GM18519 (cell line): ENCODE measurements around the gene ERCC1.
"Not testable (repeated sequence)": the region's sequence is repeated elsewhere in the genome, so short reads cannot be mapped to it uniquely, and the experiment has no call there.

ENCODE experiments used
- ATAC-seq: cut with Tn5 transposase; IDR thresholded peaks from one replicate; pipeline ENCODE4 v1.9.1; 2021; ENCODE audit warnings: mild to moderate bottlenecking, moderate library complexity; ENCODE audit not compliant: unreplicated experiment, low FRiP score

Gene ERCC1

DNA sequence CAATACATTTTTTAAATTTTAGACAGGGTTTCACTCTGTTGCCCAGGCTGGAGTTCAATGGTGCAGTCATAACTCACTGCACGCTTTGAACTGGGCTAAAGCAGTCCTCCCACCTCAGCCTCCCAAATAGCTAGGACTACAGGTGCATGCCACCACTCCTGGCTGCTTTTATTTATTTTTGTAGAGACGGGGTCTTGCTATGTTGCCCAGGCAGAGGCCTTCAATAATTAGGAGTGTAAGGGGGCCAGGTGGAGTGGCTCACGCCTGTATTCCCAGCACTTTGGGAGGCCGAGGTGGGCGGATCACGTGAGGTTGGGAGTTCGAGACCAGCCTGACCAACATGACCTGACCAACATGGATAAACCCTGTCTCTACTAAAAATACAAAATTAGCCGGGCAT, 8.8 kb upstream of the ERCC1 start:
- not testable (repeated sequence) for ATAC-seq

DNA sequence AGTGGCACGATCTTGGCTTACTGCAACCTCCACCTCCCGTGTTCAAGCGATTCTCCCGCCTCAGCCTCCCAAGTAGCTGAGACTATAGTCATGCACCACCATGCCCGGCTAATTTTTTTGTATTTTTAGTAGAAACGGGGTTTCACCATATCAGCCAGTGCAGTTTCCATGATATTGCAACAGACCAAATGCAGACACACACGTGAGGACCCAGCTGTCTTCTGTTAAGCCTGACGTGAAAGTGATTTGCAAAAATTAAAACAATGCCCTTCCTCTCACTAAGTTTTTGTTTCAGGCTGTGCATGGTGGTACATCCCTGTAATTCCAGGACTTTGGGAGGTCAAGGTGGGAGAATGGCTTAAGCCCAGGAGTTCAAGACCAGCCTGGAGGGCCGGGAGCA, 7.3 kb upstream of the ERCC1 start:
- not testable (repeated sequence) for ATAC-seq

DNA sequence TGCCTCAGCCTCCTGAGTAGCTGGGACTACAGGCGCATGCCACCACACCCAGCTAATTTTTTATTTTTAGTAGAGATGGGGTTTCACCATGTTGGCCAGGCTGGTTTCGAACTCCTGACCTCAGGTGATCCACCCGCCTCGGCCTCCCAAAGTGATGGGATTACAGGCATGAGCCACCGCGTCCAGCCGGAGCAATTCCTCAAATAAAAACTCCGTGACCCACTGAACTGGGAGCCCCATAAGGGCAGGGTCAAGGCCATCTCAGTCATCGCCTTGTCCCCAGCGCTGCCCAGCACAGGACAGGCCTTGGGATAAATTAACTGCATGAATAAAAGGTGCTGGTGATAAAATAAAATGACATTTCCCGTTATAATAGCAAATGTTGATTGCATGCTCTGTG, 6.2 kb upstream of the ERCC1 start:
- ATAC-seq = not testable (repeated sequence)

DNA sequence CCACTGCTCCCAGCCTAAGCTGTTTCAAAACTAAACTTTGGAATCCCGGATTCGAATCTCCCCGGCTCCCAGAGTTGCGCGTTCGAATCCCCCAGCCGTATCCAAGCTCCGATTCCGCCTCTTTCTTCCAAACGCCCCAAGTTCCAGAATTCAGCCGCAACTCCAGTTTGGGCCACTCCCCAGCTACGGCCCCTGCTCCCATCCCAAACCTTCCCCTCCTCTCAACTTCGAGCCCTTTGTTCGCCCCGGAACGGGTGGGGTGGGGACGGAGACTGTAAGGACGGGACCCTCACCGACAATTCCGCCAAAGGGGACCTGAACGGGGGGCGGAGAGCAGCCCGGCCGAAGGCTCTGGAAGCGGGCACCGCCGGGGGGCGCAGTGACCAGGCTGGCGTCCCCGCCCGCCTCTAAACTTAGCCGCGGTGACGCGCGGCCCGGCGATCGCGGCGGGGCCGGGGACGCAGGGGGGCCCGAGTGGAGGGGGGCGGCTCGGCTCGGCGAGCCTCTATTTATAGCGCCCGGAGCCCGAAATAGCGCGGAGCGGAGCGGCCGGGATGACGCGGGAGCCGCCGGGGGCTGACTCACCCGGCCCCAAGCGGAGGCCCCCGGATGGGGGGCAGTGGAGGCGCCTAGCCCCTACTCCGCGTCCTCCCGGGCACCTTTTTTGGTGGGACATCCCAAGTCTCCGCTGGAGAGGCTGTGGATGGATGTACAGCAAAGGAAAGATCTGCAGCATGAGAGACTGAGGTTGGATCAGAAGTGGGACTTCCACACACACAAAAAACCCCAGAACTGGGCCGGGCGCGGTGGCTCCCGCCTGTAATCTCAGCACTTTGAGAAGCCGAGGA, 4.9 kb upstream of the ERCC1 start:
- no peak for ATAC-seq

DNA sequence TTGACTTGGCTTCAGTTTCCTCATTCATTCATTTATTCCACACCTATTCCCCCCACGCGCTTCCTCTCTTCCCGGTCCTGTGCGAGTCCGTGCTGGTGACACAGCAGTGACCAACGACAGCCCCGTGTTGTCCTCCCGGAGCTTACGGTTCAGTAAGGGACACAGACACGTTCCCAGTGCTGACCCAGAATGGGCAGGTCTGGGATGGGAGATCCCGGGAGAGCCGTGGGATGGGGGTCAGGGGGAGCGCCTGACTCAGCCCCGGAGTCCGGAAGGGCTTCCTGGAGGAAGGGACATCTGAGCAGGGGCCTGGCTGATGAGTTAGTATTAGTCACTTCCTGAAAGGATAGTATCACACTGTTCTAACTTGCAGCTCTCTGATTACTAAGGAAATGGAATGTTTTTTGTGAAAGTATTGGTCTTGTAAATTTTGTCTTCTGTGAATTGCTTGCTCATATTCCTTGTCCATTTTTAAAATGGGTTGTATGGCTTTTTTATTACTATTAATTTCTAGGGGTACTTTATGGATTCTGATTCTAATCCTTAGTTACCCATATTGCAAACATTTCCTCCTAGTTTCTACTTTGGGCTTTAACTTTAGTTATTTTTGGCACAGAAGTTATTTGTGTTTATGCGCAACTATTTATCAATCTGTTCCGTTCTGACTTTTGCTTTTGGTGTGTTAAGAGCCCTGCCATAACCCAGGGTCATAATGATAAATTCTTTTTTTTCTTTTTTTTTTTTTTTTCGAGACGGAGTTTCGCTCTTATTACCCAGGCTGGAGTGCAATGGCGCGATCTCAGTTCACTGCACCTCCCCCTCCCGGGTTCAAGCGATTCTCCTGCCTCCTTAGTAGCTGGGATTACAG, 708 bp upstream of the ERCC1 start:
- no peak for ATAC-seq

DNA sequence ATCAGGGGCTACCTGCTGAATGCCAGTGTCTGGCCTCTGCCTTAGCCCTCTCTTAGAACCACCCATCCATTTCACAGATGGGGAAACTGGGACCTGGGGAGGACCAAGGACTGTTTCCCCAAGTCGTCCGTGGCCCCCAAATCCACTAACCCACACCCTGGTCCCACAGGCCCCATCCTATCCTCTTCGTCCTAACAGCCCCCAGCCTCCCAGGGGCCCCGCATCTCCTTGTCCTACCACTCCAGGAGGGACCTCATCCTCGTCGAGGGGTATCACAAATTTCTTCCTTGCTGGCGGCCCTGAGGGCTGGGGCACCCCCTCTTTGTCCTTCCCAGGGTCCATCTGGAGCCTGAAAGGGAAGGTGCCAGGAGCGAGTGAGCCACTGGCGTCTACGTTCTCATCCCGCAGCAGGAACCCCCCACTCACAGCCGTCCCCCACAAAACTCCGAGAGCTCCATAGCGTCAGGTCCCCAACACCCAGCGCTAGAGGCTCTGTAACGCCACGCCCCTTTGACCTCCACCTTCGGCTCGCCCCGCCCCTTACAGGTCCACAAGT, 606 bp downstream of the ERCC1 start:
- no peak for ATAC-seq

DNA sequence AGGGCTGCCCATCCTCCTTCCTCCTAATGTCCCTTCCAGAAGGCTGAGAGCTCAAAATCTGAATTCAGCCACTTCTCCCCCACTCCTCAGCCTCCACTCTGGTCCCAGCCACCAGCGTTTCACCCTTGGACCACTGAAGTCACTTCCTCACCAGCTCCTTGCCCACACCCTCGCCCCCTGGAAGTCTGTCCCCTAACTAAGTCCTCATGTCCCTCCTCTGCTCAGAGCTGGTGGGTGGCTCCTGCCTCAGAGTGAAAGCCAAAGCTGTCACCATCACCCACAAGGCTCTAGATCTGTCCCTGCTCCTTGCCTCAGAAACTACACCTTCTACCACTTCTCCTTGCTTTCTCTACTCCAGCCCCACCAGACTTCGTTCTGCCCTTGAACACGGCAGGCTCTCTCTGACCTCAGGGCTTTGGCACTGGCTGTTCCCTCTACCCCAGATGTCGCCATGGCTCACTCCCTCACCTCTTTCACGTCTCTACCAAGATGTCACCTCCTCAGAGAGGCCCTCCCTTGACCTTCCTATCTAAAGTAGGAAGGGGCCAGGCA, 1.7 kb downstream of the ERCC1 start:
- ATAC-seq = no peak

DNA sequence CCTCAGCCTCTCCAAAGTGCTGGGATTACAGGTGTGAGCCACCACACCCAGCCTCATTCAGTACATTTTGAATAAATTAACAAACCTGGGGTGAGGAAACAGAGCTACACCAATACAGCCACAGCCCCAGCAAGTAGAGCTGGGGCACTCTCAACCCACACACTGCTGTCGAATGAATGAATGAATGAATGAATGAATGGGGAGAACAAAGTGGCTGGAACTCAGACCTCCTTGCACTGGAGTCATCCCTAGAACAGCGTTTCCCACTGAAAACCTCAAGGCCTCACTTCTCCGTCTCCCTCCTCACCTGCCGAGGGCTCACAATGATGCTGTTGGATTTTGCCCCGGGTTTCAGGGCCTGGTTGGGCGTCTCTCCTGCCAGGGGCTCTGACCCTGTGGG, 2.8 kb downstream of the ERCC1 start:
- no peak for ATAC-seq

DNA sequence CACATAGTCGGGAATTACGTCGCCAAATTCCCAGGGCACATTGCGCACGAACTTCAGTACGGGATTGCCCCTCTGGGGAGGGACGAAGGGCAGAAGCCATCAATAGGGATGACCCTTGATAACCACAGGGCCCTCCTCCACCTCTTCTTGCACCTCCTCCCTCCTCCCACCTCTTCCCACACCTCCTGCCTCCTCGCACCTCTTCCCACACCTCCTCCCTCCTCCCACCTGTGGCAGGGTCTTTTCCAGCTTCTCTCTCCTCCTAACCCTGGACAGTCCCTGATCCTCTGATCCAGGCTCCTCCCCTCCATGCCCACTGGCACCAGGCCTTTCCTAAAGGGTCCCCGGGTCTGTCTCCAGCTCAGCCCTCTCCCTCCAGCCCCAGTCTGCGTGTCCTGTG, 3.4 kb downstream of the ERCC1 start:
- no peak for ATAC-seq

DNA sequence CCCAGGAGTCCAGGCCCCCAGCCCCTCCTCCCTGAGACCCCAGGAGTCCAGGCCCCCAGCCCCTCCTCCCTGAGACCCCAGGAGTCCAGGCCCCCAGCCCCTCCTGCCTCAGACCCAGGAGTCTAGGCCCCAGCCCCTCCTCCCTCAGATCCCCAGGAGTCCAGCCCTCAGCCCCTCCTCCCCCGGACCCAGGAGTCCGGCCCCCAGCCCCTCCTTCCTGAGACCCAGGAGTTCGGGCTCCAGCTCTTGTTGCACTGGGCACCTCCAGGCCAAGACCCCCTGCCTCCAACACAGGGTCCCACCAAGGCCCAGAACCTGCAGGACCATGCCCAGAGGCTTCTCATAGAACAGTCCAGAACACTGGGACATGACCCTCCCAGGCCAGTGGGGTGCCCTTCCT, 3.8 kb downstream of the ERCC1 start:
- no peak for ATAC-seq

DNA sequence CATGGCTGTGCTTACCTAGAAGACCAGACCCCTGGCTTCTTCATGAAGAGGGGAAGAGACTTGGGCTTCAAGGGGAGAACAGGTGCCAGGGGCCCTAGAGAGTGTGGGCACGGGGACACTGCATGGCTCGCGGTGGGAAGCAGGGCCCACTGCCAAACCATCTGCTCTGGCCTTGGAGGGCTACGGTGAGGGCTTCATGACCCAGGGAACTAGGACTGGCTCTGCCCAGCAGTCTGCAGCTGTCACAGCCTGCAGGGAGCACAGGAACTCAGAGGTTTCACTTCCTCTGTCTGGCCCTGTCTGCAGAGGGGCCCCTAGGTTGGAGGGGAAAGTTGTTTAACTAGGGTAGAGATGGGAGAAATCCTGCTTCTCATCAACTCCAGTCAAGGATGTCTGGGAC, 4.3 kb downstream of the ERCC1 start:
- no peak for ATAC-seq

DNA sequence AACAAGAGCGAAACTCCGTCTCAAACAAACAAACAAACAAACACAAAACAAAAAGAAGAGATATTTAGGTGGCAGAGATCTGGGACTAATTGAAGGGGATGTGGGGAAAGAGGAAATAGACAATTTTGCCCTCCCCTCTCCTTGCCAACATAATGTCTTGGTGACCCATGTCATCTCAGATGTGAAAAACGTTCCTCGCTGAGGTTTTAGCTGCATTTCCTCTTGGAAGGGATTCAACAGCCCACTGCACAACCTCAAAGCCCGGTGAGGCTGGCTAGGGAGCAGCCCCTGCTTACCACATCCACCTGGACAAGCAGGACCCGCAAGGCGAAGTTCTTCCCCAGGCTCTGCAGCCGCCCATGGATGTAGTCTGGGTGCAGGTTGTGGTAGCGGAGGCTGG, 4.9 kb downstream of the ERCC1 start:
- ATAC-seq = no peak

DNA sequence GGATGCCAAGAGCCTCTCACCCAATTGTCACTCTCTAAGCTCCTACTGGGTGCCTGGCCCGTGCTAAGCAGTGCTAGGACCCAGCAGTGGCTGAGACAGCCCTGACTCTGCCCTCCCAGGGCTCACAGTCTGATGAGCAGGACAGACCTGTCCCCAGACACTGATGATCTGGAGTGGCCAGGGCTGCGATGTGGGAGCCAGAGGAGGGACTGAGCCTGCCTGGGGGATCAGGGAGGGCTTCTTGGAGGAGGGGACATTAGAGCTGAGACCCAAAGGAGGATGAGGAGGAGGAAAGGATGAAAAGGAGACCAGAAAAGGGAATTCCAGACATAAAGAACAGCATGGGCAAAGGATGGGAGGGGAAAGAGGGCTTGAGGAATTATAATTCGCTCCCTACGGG, 6.6 kb downstream of the ERCC1 start:
- ATAC-seq = no peak

DNA sequence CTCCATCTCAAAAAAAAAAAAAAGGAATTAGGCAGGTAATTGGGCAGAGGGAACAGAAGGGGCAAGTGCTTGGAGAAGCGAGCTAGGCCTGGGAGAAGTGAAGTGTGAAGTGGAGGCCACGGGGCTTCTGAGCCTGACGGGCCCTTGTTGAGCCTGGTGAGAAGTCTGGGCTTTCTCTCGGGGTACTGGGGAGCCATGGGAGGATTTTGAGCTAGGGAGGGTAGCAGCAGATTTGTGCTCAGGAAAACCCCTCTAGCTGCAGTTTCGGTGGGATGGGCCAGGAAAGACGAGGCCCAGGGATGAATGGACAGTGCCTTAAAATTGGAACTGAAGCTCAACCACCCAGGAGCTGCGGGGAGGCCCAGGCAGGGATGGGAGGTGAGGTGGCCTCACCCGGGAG, 9.2 kb downstream of the ERCC1 start:
- ATAC-seq = no peak

DNA sequence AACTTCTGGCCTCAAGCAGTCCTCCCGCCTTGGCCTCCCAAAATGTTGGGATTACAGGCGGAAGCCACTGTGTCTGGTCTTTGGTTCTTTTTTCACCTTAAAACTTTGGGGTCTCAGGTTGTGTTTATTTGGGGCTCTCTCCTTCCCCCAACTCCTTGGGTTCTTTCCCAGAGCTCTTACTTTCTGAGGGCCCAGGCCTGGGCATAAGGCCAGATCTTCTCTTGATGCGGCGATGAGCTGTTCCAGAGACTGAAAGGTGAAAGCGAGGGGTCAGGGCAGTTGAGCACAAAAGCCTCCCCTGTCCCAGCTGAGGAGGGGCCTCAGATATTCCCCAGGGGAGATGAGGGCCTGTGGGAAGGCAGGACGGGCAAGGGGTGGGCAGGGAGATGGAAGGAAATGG, 10.2 kb downstream of the ERCC1 start:
- ATAC-seq = no peak

DNA sequence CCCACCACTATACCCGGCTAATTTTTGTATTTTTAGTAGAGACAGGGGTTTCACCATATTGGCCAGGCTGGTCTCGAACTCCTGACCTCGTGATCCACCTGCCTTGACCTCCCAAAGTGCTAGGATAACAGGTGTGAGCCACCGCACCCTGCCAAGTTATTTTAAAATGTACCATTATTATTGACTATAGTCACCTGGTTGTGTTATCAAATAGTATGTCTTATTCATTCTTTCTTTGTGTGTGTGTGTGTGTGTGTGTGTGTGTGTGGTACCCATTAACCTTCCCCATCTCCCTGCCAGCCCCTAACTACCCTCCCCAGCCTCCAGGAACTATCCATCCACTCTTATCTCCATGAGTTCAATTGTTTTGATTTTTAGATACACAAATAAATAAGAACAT, 13.4 kb downstream of the ERCC1 start:
- ATAC-seq = not testable (repeated sequence)

DNA sequence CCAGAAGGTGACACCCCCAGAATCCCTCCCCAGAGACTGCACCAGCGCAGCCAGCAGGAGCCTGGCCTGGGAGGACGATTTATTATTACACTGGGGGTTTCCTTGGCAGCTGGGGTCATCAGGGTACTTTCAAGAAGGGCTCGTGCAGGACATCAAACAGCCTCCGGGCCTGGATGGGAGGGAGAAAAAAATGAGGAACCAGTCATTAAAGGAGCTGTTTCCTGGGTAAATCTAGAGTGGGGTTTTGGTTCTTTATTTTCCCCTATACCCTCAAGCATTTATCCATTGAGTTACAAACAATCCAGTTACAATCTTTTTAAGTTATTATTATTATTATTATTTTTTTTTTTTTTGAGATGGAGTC, 14.2 kb downstream of the ERCC1 start:
- no peak for ATAC-seq

DNA sequence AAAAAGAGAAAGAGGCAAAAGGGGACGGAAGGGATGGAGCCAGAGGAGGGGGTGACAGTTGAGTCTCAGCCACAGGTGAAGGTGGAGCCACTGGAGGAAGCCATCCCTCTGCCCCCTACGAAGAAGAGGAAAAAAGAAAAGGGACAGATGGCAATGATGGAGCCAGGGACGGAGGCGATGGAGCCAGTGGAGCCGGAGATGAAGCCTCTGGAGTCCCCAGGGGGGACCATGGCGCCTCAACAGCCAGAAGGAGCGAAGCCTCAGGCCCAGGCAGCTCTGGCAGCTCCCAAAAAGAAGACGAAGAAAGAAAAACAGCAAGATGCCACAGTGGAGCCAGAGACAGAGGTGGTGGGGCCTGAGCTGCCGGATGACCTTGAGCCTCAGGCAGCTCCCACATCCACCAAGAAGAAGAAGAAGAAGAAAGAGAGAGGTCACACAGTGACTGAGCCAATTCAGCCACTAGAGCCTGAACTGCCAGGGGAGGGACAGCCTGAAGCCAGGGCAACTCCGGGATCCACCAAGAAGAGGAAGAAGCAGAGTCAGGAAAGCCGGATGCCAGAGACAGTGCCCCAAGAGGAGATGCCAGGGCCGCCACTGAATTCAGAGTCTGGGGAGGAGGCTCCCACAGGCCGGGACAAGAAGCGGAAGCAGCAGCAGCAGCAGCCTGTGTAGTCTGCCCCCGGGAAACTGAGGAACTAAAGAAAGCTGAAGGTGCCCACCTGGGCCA, 14.7 kb downstream of the ERCC1 start:
- no peak for ATAC-seq

DNA sequence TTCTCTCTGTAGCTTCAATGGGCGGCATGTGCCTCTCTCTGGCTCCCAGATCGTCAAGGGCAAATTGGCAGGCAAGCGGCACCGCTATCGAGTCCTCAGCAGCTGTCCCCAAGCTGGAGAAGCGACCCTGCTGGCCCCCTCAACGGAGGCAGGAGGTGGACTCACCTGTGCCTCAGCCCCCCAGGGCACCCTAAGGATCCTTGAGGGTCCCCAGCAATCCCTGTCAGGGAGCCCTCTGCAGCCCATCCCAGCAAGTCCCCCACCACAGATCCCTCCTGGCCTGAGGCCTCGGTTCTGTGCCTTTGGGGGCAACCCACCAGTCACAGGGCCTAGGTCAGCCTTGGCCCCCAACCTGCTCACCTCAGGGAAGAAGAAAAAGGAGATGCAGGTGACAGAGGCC, 15.6 kb downstream of the ERCC1 start:
- no peak for ATAC-seq

DNA sequence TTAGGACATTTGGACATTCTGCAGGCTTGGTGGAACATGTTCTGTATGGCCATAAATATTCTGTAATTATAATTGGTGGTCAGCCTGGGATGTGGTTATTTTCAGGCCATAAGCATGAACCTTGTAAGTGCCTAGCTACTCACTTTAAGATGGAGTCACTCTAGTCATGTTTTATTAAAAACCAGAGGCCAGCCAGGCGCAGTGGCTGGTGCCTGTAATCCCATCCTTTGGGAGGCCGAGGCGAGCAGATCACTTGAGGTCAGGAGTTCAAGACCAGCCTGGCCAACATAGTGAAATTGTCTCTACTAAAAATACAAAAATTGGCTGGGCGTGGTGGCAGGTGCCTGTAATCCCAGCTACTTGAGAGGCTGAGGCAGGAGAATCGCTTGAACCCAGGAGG, 16.1 kb downstream of the ERCC1 start:
- ATAC-seq = not testable (repeated sequence)

DNA sequence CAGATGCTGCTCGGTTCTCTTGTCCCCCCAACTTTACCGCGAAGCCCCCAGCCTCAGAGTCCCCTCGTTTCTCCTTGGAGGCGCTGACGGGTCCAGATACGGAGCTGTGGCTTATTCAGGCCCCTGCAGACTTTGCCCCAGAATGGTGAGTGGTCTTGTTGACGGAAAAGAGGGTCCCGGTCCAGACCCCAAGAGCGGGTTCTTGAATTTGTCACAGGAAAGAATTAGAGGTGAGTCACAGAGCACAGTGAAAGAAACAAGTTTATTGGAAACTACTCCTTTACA, 16.7 kb downstream of the ERCC1 start:
- no peak for ATAC-seq
